ENCODE data around the gene ENAH. TPM values are rescaled to one million over a fixed set of nuclear protein-coding genes. Genes with fewer than 3 reads are reported as not detected.
A peak's percentile ranks its signal among the peaks of the same experiment; 100 is the strongest.

The ENAH gene
- total RNA-seq, 2 donors from 2014 or later = 73.4 to 79.0 TPM

GRCh38 chr1:225592362-225593025, 60.4 kb downstream of the ENAH start:
- intact Hi-C loops (cut with DNase I) = loop anchor here in 1 of 2 donors (10.0 kb wide), 1 partner anchor 52 kb away; no protein-coding TSS in a partner anchor
- ATAC-seq = no peak
- no peak for DNase-seq

- DNase-seq = no peak
- intact Hi-C loops (cut with DNase I) = no loop called here
- no peak for ATAC-seq
Measured at GRCh38 chr1:225587310-225587709, 65.6 kb downstream of the ENAH start.

- intact Hi-C loops (cut with DNase I) = no loop called here
- ATAC-seq (peak; percentile 59 to 73), DNase-seq (no peak)
Measured at GRCh38 chr1:225581186-225581585, 71.7 kb downstream of the ENAH start.

- peak; percentile 14 to 51 for ATAC-seq
- DNase-seq = no peak
- intact Hi-C loops (cut with DNase I) = no loop called here
Measured at GRCh38 chr1:225580238-225581099, 72.5 kb downstream of the ENAH start.

- ATAC-seq (no peak), DNase-seq (no peak)
- intact Hi-C loops (cut with DNase I) = no loop called here
Measured at GRCh38 chr1:225578251-225578977, 74.5 kb downstream of the ENAH start.

- ATAC-seq = no peak
- DNase-seq = no peak
- intact Hi-C loops (cut with DNase I) = no loop called here
Measured at GRCh38 chr1:225577241-225577640, 75.7 kb downstream of the ENAH start.

- ATAC-seq (no peak), DNase-seq (no peak)
- intact Hi-C loops (cut with DNase I) = no loop called here
Measured at GRCh38 chr1:225573216-225573615, 79.7 kb downstream of the ENAH start.

GRCh38 chr1:225572422-225572821, 80.5 kb downstream of the ENAH start:
- ATAC-seq = peak; percentile 61 to 71
- no peak for DNase-seq
- intact Hi-C loops (cut with DNase I) = no loop called here

- intact Hi-C loops (cut with DNase I) = no loop called here
- no peak for ATAC-seq
- DNase-seq = no peak
Measured at GRCh38 chr1:225567789-225568188, 85.1 kb downstream of the ENAH start.

- DNase-seq (peak; percentile 28), ATAC-seq (peak; percentile 86 to 87)
- intact Hi-C loops (cut with DNase I) = no loop called here
Measured at GRCh38 chr1:225565847-225566246, 87.1 kb downstream of the ENAH start.

- DNase-seq = no peak
- no peak for ATAC-seq
- intact Hi-C loops (cut with DNase I) = no loop called here
Measured at GRCh38 chr1:225561675-225562074, 91.2 kb downstream of the ENAH start.

GRCh38 chr1:225559902-225560301, 93.0 kb downstream of the ENAH start:
- DNase-seq (no peak), ATAC-seq (no peak)
- intact Hi-C loops (cut with DNase I) = loop anchor here in 1 of 2 donors (10.0 kb wide), 1 partner anchor 215 kb away; the partner anchor contains the start of gene SRP9

- ATAC-seq (no peak), DNase-seq (no peak)
- intact Hi-C loops (cut with DNase I) = loop anchor here in 1 of 2 donors (10.0 kb wide), 1 partner anchor 215 kb away; the partner anchor contains the start of gene SRP9
Measured at GRCh38 chr1:225559326-225559725, 93.6 kb downstream of the ENAH start.

GRCh38 chr1:225556694-225557093, 96.2 kb downstream of the ENAH start:
- no peak for ATAC-seq
- intact Hi-C loops (cut with DNase I) = loop anchor here in 1 of 2 donors (10.0 kb wide), 1 partner anchor 218 kb away; the partner anchor contains the start of gene SRP9
- no peak for DNase-seq

GRCh38 chr1:225555821-225556220, 97.1 kb downstream of the ENAH start:
- DNase-seq (no peak), ATAC-seq (no peak)
- intact Hi-C loops (cut with DNase I) = loop anchor here in 1 of 2 donors (10.0 kb wide), 1 partner anchor 219 kb away; the partner anchor contains the start of gene SRP9

GRCh38 chr1:225554216-225554812, 98.6 kb downstream of the ENAH start:
- DNase-seq (no peak), ATAC-seq (peak; percentile 44 to 47)
- intact Hi-C loops (cut with DNase I) = loop anchor here (5.0 to 10.0 kb wide), 2 partner anchors 218 to 220 kb away; partner anchors contain the start of gene SRP9 (in 1 of the 2)

GRCh38 chr1:225549821-225550220, 103.1 kb downstream of the ENAH start:
- ATAC-seq = peak in 1 of 2 donors; percentile 30
- DNase-seq = no peak
- intact Hi-C loops (cut with DNase I) = loop anchor here (5.0 to 10.0 kb wide), 2 partner anchors 222 to 225 kb away; partner anchors contain the start of gene SRP9 (in 1 of the 2)

GRCh38 chr1:225548140-225548857, 104.6 kb downstream of the ENAH start:
- intact Hi-C loops (cut with DNase I) = no loop called here
- ATAC-seq (no peak), DNase-seq (no peak)
